ENCODE measurements around the gene NLRP3.
A peak's percentile ranks its signal among the peaks of the same experiment; 100 is the strongest.
"Not testable (repeated sequence)": the region's sequence is repeated elsewhere in the genome, so short reads cannot be mapped to it uniquely, and the experiment has no call there.

The NLRP3 gene

DNA sequence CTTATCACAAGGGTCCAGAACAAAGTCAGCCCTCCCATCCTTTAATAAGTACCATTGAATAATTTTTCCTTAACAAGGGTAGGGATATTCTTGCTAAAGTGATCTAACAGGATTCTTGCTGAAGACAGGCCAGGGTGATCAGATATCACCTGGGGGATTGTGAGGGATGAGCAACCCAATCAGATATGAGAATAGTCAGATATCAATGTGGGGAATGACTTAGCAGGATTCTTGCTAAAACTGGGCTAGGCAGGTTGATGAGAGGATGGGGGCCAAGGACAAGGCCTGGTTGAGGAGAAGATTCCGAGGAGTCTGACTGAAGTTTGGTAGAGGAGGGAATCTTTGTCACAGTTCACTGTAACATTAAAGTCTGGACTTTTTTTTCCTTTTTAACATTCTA is 23.9 kb upstream of the NLRP3 start:
- DNase-seq = no peak

DNA sequence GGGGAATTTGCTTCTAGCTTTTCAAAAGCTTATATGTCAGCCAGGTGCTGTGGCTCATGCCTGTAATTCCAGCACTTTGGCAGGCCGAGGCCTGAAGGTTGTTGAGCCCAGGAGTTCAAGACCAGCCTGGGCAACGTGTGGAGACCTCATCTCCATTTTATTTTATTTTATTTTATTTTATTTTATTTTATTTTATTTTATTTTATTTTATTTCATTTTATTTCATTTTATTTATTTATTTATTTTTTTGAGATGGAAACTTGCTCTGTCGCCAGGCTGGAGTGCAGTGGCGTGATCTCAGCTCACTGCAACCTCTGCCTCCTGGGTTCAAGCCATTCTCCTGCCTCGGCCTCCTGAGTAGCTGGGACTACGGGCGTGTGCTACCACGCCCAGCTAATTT is 20.9 kb upstream of the NLRP3 start:
- DNase-seq = not testable (repeated sequence)

- DNase-seq = no peak
Measured at GRCh38 chr1:247400685-247401084, 15.3 kb upstream of the NLRP3 start.

DNA sequence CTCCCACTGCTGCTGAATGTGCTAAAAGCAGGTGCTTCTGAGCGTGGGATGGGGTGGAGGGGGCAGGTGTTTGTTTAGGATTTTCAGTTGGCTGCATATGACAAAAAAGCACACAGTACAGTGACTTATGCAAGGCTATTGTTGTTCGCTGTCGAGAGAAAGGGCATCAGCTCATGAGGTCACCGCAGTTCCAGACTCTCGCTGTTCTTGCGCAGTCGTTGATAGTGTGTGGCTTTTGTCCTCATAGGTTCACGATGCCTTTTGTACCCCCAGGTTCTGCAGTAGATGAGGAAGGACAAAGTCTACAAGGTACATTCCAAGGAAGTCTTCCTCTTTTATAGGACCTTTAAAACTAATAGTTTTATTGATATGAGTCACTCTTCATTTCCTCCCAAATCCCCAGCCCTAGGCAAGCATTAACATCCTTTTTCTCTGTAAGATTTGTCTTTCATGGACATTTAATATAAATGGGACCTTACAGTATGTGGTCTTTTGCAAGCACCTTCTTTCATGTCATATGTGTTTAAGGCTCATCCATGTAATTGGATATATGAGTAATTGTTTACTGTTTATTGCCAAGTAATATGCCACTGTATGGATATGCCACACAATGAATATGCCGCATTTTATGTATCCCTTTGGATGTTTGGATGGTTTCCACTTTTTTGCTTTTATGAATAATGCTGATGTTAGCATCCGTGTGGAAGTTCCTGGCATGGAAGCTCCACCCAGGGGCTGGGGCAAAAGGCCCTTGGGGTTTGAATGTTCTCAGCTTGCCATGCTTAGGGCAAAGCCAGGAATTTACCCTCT is 14.5 kb upstream of the NLRP3 start:
- DNase-seq = no peak

GRCh38 chr1:247402120-247402675 is 13.8 kb upstream of the NLRP3 start:
- DNase-seq = no peak

DNA sequence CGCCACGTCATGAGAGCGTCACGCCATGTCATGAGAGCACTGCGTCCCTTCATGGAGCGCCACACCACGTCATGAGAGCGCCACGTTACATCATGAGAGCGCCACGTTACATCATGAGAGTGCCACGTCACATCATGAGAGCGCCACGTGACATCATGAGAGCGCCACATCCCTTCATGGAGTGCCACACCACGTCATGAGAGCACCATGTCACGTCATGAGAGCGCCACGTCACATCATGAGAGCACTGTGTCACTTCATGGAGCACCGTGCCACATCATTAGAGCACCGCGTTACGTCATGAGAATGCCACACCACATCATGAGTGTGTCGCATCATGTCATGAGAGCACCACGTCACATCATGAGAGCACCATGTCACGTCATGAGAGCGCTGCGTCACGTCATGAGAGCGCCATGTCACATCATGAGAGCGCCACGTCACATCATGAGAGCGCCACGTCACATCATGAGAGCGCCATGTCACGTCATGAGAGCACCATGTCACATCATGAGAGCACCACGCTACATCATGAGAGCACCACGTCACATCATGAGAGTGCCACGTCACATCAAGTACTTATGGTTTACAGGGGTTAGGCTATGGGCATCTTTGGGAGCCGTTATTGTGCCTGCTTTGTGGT is 9.8 kb upstream of the NLRP3 start:
- DNase-seq = no peak

DNA sequence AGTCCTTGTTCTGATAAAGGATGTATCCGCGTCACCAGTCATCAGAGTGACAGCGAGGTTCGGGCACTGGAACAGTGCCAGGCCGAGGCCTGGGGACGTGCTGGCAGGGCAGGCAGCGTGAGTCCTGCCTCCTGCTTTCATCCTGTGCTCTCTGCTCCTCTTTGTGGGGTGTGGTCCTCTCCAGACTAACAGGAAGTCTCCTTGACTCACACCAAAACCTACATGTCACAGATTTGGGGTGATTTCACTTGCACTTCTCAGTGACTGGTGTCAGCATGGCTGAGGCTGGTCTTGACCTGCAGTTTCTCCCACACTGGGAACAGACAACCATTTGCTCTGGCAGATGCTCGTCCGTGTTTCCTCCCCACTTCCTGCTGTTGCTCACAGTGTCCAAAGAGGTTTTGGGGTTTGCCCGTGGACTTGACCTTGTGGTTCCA is 8.8 kb upstream of the NLRP3 start:
- DNase-seq = peak; percentile 19

DNA sequence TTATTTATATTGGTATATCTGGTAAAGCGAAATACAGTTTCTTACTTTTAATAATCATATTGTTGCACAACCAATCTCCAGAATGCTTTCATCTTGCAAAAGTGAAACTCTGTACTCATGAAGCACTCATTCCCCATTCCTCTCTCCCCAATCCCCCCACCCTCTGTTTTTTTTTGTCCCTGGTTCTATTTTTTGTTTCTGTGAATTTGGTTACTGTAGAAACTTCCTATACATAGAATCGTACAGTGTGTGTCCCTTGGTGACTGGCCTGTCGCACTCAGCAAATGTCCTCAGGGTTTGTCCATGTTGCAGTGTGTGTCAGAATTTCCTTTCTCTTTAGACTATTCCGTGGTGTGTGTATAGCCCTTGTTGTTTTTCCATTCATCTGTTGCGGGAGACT is 7.9 kb upstream of the NLRP3 start:
- DNase-seq = no peak

- DNase-seq = no peak
Measured at GRCh38 chr1:247409869-247410544, 6.0 kb upstream of the NLRP3 start.

DNA sequence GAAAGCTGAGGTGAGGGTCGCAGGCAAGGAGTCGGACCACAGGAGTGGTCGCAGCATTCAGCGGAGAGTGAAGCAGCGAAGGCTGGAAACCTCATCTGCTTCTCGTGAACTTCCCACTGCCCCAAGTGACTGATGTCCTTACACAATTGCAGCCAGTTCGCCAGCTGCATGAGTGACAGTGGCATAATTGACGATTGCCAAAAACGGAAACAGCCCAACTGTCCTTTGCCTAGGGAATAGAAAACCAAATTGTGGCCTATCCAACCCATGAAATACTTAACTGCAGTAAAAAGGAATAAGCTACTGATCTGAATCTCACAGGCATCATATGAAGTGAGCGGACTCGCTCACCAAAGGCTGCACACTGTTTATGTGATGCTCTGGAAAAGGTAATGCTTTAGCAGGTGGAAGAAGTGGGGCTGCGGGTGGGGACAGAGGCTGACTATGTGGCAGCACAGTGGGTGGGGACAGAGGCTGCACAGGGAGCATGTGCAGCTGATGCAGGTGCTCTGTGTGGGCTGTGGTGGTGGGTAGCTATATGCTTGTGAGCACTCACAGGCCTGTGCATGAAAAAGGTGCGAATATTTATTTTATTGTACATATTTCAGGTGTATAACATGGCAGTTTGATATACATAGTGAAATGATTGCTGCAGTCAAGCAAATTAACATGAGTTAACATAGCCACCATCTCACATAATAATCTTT is 4.2 kb upstream of the NLRP3 start:
- DNase-seq = no peak

DNA sequence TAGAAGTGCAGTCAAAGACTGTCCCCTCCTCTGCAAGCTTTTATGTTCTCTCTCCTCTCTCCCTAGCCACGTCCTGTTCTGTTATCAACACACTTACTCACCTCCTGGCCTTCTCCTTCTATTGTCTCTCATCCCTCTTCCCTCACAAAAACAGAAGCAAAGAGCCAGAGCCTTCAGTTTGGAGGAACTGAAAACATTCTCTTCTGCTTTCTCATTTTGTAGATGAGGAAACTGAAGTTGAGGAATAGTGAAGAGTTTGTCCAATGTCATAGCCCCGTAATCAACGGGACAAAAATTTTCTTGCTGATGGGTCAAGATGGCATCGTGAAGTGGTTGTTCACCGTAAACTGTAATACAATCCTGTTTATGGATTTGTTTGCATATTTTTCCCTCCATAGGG is 1.9 kb downstream of the NLRP3 start:
- DNase-seq = no peak

DNA sequence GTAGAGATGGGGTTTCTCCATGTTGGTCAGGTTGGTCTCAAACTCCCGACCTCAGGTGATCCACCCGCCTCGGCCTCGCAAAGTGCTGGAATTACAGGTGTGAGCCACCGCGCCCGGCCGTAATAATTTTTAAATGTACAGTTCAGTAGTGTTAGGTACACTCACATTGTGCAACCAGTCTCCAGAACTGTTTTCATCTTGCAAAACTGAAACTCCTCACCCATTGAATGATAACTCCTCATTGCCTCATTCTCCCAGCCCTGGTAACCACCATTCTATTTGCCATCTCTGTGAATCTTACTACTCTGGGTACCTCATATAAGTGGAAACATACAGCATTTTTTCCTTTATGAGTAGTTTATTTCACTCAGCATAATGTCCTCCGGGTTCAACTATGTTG is 3.4 kb downstream of the NLRP3 start:
- no peak for DNase-seq

GRCh38 chr1:247421074-247421473 is 5.1 kb downstream of the NLRP3 start:
- DNase-seq = no peak

GRCh38 chr1:247429496-247429895 is 13.5 kb downstream of the NLRP3 start:
- DNase-seq = no peak

DNA sequence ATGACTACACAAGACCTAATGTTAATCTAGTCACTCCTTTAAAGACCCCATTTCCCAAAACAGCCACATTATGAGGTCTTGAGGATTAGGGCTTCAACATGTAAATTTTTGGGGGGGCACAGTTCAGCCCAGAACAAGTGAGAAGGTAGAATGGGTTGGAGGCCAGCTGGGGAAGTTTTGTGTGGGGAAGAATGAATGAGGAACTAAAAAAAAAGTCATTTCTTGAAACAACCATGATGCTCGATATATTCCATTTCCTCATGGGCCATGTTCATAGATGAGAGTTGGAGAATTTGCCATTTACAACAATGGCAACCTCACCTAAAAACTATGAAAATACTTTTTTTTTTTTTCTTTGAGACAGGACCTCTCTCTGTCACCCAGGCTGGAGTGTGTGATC is 14.5 kb downstream of the NLRP3 start:
- DNase-seq = no peak

DNA sequence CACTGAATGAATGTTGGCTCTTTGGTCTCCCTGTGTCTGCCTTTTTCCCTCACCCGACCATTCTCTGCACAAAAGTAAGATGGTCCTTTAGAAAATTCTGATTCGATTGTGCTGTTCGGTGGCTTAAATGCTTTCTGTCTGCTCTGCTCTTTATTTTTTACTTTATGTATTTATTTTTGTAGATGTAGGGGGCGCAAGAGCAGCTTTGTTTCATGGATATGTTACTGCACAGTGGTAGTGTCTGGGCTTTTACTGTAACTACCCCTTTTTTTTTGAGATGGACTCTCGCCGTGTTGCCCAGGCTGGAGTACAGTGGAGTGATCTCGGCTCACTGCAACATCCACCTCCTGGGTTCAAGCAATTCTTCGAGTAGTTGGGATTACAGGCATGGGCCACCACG is 15.7 kb downstream of the NLRP3 start:
- DNase-seq = no peak

DNA sequence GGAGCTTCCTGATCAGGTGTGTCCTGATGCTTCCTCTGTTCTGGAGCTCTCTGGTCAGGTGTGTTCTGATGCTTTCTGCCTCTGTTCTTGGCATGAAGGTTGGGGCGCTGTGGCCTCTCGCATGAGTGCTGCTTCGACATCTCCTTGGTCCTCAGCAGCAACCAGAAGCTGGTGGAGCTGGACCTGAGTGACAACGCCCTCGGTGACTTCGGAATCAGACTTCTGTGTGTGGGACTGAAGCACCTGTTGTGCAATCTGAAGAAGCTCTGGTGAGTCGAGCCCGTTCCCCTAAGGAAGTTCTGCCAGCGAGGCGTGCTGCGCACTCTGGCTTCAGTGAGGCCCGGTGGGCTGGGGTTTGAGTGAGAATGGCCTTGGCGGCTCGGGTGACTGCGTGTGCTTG is 18.0 kb downstream of the NLRP3 start:
- DNase-seq = no peak

GRCh38 chr1:247435030-247435758 is 19.2 kb downstream of the NLRP3 start:
- no peak for DNase-seq

- DNase-seq = no peak
Measured at GRCh38 chr1:247435759-247436147, 19.8 kb downstream of the NLRP3 start.

GRCh38 chr1:247437551-247438505 is 21.9 kb downstream of the NLRP3 start:
- DNase-seq = no peak

DNA sequence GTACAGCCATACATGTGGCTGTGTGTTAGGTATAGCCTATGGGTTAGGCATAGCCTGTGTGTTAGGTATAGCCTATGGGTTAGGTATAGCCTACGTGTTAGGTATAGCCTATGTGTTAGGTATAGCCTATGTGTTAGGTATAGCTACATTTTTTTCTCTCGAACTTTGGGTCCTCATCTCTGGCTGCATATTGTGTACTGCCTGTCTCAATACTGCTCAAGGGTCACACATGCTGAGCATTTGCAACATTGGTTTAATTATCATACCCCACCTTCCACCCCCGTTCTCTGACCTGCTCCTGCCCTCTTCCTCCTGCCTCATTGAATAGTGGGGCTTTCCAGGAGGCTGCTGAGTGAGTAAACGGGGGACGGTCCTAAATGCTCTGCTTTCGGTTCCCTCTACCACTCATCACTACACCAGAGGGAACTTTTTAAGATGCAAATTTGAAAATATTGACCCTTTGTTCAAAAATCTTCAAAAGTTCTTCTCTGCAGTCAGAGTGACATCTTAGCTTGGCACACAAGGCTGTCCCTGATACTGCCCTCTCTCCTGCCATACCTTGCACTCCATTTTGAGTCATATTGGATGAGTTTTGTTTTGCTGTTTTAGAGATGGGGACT is 24.1 kb downstream of the NLRP3 start:
- no peak for DNase-seq

Data from effector CD8-positive, alpha-beta T cell (primary cell).